Activated CD4-positive, alpha-beta T cell treated with anti-CD3 and anti-CD28 coated beads for 1 hour (primary cell): ENCODE data around the gene NR4A1.

ENCODE experiments used
- DNase-seq: peaks from one replicate; pipeline ENCODE4 v3.0.0-alpha.2; 2020

NR4A1 gene

GRCh38 chr12:52019113-52019770 is 32.0 kb upstream of the NR4A1 start:
- DNase-seq = no peak

DNA sequence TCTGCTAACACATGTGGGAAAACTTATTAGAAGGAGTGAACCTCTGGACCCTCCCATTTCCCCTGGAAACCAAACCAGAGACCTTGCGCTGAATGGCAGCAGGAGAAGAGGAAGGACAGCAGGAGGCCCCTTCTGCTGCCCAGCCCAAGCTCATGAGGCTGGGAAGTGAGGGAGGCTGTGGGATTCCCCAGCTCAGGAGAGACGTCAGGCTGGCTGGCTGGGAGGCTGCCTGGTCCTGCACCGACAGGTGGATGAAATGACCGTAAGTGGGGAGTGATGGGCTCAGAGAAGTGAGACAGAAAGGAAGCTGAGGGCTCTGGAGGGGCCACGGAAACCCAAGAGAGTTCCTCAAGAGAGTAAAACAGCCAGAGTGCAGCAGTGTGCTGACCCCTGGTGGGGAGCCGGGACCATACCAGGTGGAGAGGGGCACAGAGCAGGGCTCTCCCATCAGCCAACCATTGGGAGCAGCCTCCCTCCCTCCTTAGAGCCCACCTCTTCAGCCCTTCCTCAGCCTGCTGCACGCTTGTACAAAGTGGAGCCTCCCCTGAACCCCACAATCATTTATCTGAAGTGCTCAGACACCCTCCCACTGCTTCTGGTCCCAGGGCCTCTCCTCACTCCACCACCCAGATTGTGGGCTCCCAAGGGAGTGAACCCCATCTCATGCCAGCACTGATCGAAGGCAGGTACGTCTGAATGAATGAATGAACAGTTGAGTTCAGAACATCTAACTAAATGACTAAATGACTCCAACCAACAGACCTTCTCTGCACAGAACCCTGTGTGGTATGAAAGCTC is 30.5 kb upstream of the NR4A1 start:
- DNase-seq = peak; percentile 51

- no peak for DNase-seq
Measured at GRCh38 chr12:52022841-52023181, 28.4 kb upstream of the NR4A1 start.

GRCh38 chr12:52023182-52023975 is 27.9 kb upstream of the NR4A1 start:
- DNase-seq = peak; percentile 85

DNA sequence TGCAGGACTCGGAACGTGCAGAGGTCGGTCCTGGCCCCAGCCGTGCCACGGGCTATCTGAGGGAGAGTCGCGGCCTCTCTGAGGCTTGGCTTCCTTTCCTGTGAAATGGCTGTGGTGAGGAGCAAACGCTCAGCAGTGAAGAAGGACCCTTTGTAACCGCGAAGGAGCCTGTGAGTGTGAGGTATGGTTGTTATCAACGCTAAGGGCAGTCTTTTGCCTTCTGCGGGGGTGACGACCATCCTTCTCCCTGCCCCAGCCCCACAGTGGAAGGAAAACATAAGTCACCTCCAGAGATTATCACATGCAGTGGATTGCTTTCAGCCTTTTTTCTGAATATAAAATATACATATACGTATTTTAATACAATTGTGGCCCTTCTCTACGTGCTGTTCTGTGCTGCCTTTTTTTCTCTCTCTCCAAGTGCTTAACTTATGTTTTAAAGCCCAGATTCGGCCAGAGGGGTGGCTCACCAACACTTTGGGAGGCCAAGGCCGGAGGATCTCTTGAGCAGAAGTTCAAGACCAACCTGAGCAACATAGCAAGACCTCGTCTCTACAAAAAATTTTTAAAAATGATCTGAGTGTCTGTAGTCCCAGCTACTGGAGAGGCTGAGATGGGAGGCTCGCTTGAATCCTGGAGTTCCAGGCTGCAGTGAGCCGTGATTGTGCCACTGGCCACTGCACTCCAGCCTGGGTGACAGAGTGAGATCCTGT is 27.1 kb upstream of the NR4A1 start:
- DNase-seq = no peak

- DNase-seq = no peak
Measured at GRCh38 chr12:52024845-52025230, 26.4 kb upstream of the NR4A1 start.

DNA sequence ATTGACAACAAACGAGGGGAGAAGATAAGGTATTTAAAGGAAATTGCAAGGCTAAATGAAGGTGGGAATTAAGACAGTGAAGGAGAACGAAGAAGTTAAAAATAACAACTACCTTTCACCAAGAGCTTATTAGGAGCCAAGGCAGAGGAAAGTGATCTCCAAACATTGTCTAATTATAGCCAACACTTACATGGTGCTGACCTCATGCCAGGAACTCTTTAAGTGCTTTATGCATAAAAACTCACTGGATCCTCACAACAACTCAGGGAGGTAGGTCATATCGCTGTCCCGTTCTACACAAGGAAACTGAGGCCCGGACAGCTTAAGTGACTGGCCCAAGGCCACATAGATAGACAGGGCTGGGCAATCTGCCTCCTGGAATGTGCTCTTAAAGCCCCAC is 25.0 kb upstream of the NR4A1 start:
- no peak for DNase-seq

DNA sequence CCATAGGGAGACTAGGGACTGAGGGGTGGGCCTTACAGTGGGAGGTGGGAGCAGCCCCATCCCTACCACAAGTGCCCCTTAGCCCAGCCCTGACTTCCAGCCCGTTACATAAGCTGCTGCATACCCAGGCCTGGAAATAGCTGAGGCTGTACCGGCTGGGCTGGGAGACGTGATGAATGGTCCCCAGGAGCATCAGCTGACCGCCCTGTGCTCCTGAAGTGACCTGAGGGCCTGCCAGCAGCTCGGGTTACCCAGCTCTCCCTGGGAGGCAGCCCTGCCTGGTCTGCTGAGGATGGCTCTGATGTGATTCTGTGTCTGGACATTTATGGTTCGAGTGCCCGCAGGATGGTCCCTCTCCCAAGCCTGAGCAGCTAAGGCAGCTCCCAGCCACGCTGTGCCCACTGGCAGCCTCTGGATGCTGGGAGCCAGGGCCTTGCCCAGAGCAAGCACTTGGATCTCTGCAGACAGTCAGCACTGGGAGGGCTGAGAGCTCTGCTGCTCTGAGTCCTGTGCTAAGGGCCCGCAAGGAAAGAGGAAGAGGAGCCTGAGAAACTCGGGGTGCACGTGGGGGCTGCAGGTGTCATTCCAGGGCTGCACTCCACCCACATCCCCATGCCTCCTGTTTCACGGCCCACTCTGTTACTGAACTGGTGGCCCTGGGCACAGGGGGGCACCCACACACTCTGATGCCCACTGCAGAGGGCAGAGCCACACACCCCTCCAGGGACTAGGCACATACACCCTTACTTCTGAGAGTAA is 24.0 kb upstream of the NR4A1 start:
- no peak for DNase-seq

DNA sequence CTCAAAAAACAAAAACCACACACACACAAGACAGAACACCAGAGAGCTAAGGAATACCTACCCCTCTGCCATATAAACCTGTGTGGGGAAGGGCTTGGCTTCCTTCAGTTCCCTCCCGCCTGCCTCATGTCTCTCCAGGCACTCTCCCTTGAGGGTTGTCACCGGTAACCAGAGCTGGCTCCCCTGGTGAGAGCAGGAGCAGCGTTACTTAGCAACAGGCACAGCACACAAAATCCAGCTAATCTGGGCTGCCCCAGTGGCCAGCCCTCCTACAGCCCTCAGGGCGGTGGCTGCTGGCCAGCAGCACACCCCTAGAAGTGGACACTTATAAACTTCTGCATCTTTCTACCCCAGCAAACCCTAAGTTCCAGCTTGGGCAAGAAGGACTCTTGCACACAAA is 21.6 kb upstream of the NR4A1 start:
- DNase-seq = no peak

DNA sequence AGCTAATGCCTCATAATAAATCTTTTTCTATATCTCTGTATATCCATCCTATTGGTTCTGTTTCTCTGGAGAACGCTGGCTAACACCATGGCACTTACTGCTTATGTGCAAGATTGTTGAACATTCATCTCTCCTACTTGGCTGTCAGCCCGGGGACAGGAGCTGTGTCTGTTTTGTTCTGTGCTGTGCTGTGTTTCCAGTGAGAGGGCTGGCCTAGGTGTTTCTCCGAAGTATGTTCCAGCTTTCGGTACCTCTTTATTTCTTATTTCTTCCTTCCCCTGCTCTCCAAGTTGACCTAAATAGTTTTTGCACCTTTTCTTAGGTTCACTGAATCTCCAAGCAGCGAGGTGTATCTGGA is 18.8 kb upstream of the NR4A1 start:
- no peak for DNase-seq

DNA sequence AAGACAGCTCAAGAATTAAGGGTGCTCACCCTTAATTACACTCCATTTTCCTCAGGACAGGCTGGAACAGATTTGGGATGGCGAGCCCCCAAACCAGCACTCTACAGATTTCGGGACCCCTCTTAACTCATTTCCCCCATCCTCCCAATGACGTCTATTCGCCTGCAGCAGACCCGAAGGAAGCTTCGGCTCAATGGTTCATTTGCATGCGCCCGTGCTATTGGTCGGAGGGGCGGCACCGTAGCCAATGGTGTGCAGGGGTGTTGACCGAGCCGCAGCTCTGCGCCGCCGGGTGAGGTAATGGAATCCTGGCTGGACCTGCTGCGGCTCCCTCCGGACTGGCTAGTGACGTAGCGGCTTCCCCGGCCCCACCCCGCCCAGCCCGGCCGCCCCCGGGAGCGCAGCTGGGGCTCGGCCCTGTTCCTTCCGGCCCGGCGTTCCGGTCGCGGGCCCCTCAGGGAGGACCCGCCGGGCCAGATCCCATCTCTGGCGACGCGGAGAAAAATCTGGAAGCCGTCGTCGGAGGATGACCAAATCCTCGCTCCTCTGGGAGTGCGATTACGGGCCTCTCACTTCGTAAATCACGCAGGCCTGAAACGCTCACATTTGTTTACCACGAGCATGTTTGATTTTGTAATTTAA is 18.3 kb upstream of the NR4A1 start:
- DNase-seq = peak; percentile 83

DNA sequence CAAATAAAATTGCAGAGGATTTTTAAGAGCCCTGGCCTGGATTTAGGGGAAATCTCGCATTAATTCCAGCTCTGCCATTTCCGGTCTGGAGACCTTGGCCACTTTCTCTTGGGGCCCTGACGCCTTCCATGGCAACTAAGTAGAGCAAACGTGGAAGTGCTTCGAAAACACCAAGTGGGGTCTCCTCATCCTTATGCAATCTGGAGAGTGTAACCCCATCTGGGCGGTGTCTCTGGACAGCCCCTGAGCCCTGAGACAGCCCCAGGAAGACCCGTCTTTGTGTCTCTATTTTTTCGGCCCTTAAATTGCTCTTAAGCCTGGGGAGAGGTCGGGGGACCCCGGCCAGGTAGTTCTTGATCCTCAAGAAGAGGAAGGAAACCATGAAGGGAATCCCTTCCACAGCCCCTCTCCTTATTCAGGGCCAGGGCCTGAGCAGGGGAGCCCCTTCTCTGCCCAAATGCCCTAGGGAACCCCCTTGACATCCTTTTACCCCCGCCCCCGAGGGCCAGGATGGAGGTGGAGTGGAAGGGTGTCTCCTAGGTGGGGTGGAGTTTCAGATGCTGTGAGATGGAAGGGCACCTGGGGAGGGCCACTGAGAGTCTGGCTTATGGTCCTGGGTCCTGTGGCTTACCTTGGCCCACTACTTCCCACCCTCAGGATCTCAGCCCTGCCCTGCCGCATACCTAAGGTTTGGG is 17.6 kb upstream of the NR4A1 start:
- DNase-seq = no peak

- no peak for DNase-seq
Measured at GRCh38 chr12:52035190-52035589, 16.1 kb upstream of the NR4A1 start.

DNA sequence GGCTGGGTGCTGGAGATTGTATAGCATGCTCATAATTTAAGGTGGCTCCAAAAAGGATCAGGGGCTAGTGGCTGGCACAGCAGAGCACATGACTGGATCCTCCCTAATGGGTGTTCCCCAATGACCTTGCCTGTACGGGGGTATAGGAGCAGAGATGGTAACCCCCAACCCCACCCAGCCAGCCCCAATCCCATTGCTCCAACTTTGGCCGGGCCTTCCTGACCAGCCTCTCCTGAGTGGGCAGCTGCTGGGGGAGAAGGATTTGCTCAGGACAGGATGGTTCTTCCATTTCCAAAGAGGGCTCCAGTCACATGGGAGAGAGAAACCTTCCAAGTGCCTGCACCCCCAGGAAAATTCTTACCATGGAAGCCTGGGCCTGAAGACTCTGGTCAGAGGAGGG is 15.3 kb upstream of the NR4A1 start:
- DNase-seq = no peak

DNA sequence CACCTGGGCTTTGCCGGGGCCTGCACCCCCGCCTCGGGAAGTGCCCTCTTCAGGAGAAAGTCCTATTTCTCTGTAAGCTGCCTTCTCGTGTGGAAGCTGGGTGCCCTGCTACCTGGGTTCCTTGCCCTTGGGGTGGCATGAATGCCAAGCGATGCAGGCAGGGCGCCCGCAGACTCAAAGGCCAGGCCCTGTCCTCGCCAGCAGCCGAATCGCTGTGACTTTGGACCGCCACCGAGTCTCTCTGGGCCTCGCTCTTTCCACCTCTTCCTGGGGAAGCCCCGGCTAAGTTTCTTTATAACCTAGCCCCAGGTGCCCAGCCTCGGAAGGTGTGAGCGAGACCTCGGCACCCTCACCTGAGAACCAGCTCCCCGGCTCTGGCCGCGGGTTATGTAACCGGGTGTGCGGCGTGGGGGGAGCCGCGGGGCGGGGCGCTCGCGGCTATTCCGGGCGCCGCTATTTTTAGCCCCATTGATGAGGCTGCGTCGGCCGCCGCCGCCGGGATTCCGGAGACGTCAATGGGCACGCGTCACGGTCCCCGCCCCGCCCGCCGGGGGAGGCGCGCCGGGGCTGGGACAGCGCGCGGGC is 14.6 kb upstream of the NR4A1 start:
- DNase-seq = peak; percentile 88

DNA sequence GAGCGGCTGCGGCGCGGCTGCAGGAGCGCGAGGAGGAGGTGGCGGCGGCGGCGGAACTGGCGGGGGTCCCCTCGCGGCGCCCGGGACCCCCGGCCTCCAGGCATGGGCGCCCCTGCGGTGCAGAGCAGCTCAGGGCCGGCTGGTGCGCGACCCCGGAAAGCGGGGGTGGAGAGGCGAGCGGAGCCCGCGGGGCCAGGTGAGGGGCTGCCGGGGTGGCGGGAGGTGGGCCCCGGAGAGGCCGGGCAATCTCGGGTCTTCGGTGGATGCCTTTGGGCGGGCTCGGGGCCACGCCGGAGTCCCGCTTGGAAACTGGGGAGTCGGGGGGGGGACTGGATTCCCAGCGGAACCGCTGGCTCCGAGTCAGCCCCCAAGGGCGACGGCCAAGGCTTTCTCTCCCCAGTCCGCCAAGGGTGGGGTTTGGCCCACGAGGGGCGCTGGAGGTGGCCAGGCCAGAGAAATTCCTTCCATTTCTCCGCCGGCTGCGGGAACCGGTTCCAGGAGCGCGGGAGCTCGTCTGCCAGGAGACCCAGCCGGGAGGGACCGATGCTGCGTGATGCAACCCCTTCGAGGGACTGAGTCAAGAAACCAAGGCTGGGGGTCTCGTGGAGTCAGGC is 13.9 kb upstream of the NR4A1 start:
- DNase-seq = no peak

GRCh38 chr12:52038447-52038846 is 12.8 kb upstream of the NR4A1 start:
- no peak for DNase-seq

DNA sequence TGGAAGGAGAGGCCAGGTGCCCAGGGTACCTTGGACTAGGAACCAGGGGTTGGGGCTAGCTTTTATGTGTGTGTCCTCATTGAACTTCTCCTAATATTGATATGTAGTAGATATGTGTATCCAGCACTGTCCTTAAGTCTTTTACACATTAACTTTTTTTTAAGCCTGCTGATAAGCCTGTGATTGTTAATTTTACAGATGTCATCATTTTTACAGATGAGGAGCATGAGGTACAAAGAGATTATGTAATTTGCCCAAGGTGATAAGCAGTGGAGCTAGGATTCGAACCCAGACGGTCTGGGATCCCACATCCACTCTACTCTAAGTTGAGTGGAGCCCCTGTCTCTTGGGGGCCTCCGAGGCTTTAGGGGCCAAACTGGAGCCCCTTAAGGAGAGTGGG is 10.2 kb upstream of the NR4A1 start:
- no peak for DNase-seq

GRCh38 chr12:52041695-52042123 is 9.5 kb upstream of the NR4A1 start:
- peak; percentile 36 for DNase-seq

- no peak for DNase-seq
Measured at GRCh38 chr12:52042706-52043385, 8.4 kb upstream of the NR4A1 start.
